OCI-LY7 (cell line): Measurements from ENCODE around the gene PRICKLE2. TPM values are rescaled to one million over a fixed set of nuclear protein-coding genes. Genes with fewer than 3 reads are reported as not detected.

Source experiments
- BruUV-seq: library from RNA; stranded (reverse); fragments of 400-500 nt; replicated peaks from 2 replicates; lab custom pipeline; 2021; lab: Mats Ljungman, UMichigan
- CTCF ChIA-PET: fragments of 300-600 bp; sonication (Branson Sonifier 250); formaldehyde crosslinking; loops from one replicate; lab custom pipeline; 2022; ENCODE audit warnings: antibody characterized with exemption; ENCODE audit not compliant: unreplicated experiment; lab: Charles Lee
- POLR2A ChIA-PET: fragments of 300-600 bp; sonication (Branson Sonifier 250); formaldehyde crosslinking; loops from one replicate; lab custom pipeline; 2022; ENCODE audit warnings: antibody characterized with exemption; lab: Charles Lee
- DNase-seq: peaks from one replicate; pipeline ENCODE4 v3.0.0-alpha.2; 2015; ENCODE audit warnings: low spot score
- H2AFZ ChIP-seq: fragments of 200-600 bp; sonication (generic), shearing (Covaris generic); 2 replicates; pipeline ENCODE4 v1.6.1; 2014; ENCODE audit warnings: mild to moderate bottlenecking, antibody characterized with exemption, low read length, moderate library complexity
- H3K27ac ChIP-seq: fragments of 200-600 bp; sonication (generic); 2 replicates; pipeline ENCODE4 v1.5.1; 2014; ENCODE audit warnings: mixed run types, low read depth, mild to moderate bottlenecking, moderate library complexity, low read length, inconsistent platforms; ENCODE audit not compliant: poor library complexity, severe bottlenecking
- H3K36me3 ChIP-seq: fragments of 200-600 bp; sonication (generic); 2 replicates; pipeline ENCODE4 v1.6.1; 2014; ENCODE audit warnings: mild to moderate bottlenecking, antibody characterized with exemption, low read length, moderate library complexity, mixed read lengths; ENCODE audit not compliant: insufficient read depth
- H3K4me1 ChIP-seq: fragments of 200-600 bp; sonication (generic); 2 replicates; pipeline ENCODE4 v1.5.1; 2014; ENCODE audit warnings: mild to moderate bottlenecking, low read length; ENCODE audit not compliant: insufficient read depth, poor library complexity, severe bottlenecking
- H3K4me2 ChIP-seq: fragments of 200-600 bp; sonication (generic); 2 replicates; pipeline ENCODE4 v1.6.1; 2014; ENCODE audit warnings: mild to moderate bottlenecking, low read length
- H3K4me3 ChIP-seq: fragments of 200-600 bp; sonication (generic); 2 replicates; pipeline ENCODE4 v1.5.1; 2014; ENCODE audit warnings: mild to moderate bottlenecking, low read depth, low read length; ENCODE audit not compliant: poor library complexity, severe bottlenecking
- H3K79me2 ChIP-seq: fragments of 200-600 bp; sonication (generic); 2 replicates; pipeline ENCODE4 v1.6.1; 2016; ENCODE audit warnings: low read depth, mild to moderate bottlenecking, low read length, moderate library complexity, mixed read lengths; ENCODE audit not compliant: insufficient read depth
- H3K9me2 ChIP-seq: fragments of 200-600 bp; sonication (generic); 2 replicates; pipeline ENCODE4 v1.6.1; 2016; ENCODE audit warnings: mild to moderate bottlenecking, low read length, mixed read lengths; ENCODE audit not compliant: insufficient read depth
- H3K9me3 ChIP-seq: fragments of 200-600 bp; sonication (generic); 2 replicates; pipeline ENCODE4 v1.6.1; 2014; ENCODE audit warnings: mild to moderate bottlenecking, mixed run types, low read length, mixed read lengths
- H4K20me1 ChIP-seq: fragments of 200-600 bp; sonication (generic); 2 replicates; pipeline ENCODE4 v1.6.1; 2014; ENCODE audit warnings: mild to moderate bottlenecking, antibody characterized with exemption, low read length, moderate library complexity, mixed read lengths; ENCODE audit not compliant: insufficient read depth
- CTCF ChIP-seq: fragments of 200-600 bp; sonication (generic); conservative IDR thresholded peaks from 2 replicates; pipeline ENCODE4 v1.5.1; 2014; ENCODE audit warnings: mild to moderate bottlenecking, antibody characterized with exemption, low read length, moderate library complexity, mixed read lengths
- EZH2phosphoT487 ChIP-seq: fragments of 200-600 bp; sonication (generic); IDR thresholded peaks from 2 replicates; pipeline ENCODE4 v1.6.1; 2018; ENCODE audit warnings: low read depth, borderline replicate concordance, mild to moderate bottlenecking, mixed run types, antibody characterized with exemption, low read length, moderate library complexity, mixed read lengths
- intact Hi-C: fragments of 100-400 bp; cut with micrococcal nuclease; formaldehyde crosslinking; loops from one replicate; pipeline ENCODE4 v1.10.0; 2022; ENCODE audit not compliant: unreplicated experiment
- total RNA-seq, 2 experiments: library from RNA; depleted of rRNA in 1 of 2; stranded (reverse); fragments of >200 nt in 1 of 2; shearing (Covaris generic) in 1 of 2; gene quantifications; 2 replicates each; pipeline ENCODE4 v1.2.3, GENCODE V29; 2014 to 2022

PRICKLE2 gene
- total RNA-seq, 2 experiments from 2014 or later: 2.0 to 3.9 TPM

GRCh38 chr3:64131725-64132469, 93.4 kb downstream of the PRICKLE2 start:
- Histone ChIP-seq H3K4me2 (no peak overlapping the region), H3K27ac (no peak overlapping the region), H2AFZ (no peak overlapping the region), H3K79me2 (no peaks in the 10 kb centered on the region), H4K20me1 (0 out of 2 replicates have a peak, but pooled peaks cover 5% of the 10 kb centered on the region), H3K4me3 (no peak overlapping the region), H3K9me3 (no peaks in the 10 kb centered on the region), H3K9me2 (no peaks in the 10 kb centered on the region), H3K36me3 (no peaks in the 10 kb centered on the region), H3K4me1 (no peaks in the 10 kb centered on the region)
- DNase-seq: no peak
- ChIA-PET POLR2A (interaction anchor here (0.6 kb wide), 1 partner anchor 18 kb away, joined by 7 read pairs; no protein-coding TSS in a partner anchor), CTCF (no interaction called here)
- BruUV-seq: no TSS peak
- no peak for TF ChIP-seq EZH2phosphoT487
- no peak for TF ChIP-seq CTCF
- intact Hi-C loops: no loop called here

- TF ChIP-seq EZH2phosphoT487 (no peak), CTCF (no peak)
- H3K4me2 ChIP-seq: no peak overlapping the region
- H2AFZ ChIP-seq: no peak overlapping the region
- no peak overlapping the region for H3K4me3 ChIP-seq
- H3K9me2 ChIP-seq: no peaks in the 10 kb centered on the region
- BruUV-seq: no TSS peak
- H3K79me2 ChIP-seq: no peaks in the 10 kb centered on the region
- H3K9me3 ChIP-seq: no peaks in the 10 kb centered on the region
- H3K36me3 ChIP-seq: no peaks in the 10 kb centered on the region
- ChIA-PET POLR2A (no interaction called here), CTCF (no interaction called here)
- H3K4me1 ChIP-seq: no peaks in the 10 kb centered on the region
- H4K20me1 ChIP-seq: 0 out of 2 replicates have a peak, but pooled peaks cover 5% of the 10 kb centered on the region
- intact Hi-C loops: no loop called here
- H3K27ac ChIP-seq: no peak overlapping the region
- no peak for DNase-seq
Measured at GRCh38 chr3:64130436-64130835, 94.8 kb downstream of the PRICKLE2 start.

- Histone ChIP-seq H3K27ac (no peak overlapping the region), H3K4me2 (no peak overlapping the region), H2AFZ (no peak overlapping the region), H3K4me3 (no peak overlapping the region), H3K4me1 (no peaks in the 10 kb centered on the region), H3K79me2 (no peaks in the 10 kb centered on the region), H3K9me3 (no peaks in the 10 kb centered on the region), H3K36me3 (no peaks in the 10 kb centered on the region), H3K9me2 (no peaks in the 10 kb centered on the region), H4K20me1 (0 out of 2 replicates have a peak, but pooled peaks cover 5% of the 10 kb centered on the region)
- DNase-seq: no peak
- TF ChIP-seq EZH2phosphoT487: no peak
- TF ChIP-seq CTCF: no peak
- no TSS peak for BruUV-seq
- POLR2A ChIA-PET: no interaction called here
- intact Hi-C loops: no loop called here
- CTCF ChIA-PET: no interaction called here
Measured at GRCh38 chr3:64129581-64129980, 95.7 kb downstream of the PRICKLE2 start.
